HG02981 (cell line): ENCODE results near the gene JMJD4.

Source experiments
- ATAC-seq: cut with Tn5 transposase; IDR thresholded peaks from one replicate; pipeline ENCODE4 v1.9.1; 2021; ENCODE audit warnings: mild to moderate bottlenecking, moderate library complexity; ENCODE audit not compliant: unreplicated experiment

JMJD4 gene

DNA sequence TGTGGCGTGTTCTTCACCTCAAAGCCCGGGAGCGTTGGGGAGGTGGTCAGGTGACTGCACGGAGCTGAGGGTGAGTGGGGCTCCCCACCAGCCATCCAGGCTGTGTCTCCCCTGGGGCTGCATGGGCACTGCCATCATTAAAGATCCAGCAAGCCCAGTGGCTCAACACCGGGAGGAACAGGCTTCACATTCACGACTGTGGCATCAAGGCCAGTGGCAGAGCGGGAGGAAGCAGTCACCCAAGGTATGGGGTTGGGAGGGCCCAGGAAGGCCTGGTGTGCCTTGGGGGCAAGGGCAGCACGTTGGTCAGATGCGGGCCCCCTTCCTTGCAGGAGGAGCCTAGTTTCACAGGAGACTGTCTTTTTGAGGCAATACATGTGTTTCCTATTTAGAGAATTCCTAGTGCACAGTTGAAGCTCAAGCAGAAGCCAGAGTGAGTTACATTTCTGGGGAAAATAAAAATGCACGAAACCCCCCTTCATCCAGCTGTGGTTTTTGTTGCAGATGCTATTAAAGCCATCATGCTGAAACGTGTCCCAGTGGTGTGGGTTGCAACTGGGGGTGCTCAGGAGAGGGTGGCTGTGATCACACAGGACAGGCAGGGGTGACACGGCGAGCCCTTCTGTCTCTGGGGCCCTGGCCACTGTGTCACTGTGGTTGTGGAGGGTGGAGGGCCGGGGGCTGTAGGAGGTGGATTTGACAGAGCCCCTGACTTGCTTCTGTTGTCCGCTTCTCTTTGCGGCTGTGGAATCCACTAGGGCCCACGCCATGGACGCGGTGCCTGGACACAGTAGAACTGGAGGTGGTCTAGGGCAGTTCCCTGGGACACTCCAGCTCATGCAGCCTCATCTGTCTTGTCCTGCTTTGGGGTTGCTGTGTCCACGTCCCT is 34.2 kb upstream of the JMJD4 start:
- no peak for ATAC-seq

DNA sequence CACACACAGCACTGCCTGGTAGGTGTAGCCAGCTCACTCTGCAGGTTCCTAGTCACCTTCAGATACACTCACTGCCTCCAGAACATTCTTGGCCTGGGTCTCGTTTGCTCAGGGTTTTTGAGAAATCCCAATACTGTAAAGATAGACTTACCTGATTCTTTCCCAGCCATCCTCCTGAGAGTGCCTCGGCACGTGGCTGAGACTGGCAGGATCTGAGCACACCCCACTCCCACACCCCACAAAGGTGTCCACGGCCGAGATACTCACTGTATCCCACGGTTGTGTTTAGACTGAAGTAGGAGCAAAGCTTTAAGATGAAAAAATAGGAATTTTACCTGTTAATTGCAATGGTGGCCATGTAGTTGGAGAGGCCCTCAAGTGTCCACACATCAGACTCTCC is 33.5 kb upstream of the JMJD4 start:
- ATAC-seq, result no peak

DNA sequence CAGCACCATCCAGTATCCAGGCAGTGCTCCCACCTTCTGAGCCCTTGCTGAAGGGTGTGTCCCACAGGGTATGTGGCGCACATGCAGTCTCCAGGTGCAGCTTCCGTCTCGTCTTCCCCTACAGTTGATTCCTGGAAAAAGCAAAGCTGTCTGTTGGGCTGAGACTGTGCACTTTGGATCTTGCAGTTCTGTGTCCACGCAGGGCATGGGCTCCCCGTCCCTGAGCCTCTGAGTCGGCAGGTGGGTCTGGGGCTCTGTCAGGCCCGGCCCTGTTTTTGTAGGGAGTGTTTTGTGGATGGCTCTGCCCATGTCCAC is 33.0 kb upstream of the JMJD4 start:
- ATAC-seq, result no peak

DNA sequence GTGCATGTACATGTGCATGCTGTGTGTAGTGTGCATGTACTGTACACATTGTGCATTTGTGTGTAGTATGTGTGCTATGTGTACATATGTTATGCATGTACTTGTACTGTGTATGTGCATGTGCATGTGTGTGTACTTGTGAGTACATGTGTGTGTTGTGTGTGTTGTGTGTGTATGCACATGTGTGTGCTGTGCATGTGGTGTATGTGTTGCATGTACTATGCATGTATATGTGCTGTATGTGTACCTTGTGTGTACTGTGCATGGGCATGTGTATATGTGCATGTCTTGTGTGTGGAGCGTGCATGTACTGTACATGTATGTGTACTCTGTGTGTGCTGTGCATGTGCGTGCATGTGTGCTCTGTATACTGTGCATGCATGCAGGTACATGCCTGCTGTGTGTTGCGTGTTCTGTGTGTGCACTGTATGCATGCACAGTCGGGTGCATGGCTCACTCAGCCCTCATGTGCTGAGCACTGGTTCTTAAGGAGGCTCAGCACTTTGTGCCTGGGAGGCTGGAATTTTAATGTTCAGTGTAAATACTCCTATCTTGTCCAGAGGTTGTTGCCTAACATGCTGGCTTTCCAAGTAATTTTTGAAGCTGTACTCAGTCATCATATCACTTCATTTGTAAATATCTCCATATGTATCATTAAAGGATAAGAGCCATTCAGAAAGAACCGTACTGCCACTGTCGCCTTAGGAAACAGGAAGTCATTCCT is 32.5 kb upstream of the JMJD4 start:
- ATAC-seq, result no peak

DNA sequence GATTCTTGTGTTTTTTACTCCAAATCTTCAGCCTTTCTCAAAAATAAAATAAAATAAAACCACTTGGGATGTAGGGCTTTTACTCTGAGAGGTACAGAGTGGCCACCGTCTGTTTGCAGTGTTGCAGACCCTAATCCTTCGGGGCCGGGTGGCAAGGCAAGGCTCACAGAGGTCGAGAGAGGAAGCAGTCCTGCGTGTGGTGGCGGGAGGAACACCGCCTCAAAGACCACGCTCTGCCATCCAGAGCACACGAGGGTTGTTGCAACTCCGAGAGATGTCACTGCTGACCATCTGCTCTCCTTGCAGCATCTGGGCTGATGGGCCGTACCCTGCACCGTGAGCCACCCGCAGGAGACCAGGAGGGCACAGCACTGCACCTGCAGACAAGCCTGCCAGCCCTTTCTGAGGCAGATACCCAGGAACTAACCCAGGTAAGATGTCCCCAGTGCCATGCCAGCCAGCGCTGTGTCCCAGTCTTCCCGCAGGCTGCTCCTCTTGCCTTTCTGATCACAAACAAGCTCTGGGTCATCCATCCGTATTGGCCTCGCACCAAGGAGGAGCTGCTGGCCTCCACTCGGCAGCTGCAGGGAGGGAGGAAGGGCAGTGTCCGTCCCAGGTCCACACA is 31.7 kb upstream of the JMJD4 start:
- ATAC-seq, result no peak

DNA sequence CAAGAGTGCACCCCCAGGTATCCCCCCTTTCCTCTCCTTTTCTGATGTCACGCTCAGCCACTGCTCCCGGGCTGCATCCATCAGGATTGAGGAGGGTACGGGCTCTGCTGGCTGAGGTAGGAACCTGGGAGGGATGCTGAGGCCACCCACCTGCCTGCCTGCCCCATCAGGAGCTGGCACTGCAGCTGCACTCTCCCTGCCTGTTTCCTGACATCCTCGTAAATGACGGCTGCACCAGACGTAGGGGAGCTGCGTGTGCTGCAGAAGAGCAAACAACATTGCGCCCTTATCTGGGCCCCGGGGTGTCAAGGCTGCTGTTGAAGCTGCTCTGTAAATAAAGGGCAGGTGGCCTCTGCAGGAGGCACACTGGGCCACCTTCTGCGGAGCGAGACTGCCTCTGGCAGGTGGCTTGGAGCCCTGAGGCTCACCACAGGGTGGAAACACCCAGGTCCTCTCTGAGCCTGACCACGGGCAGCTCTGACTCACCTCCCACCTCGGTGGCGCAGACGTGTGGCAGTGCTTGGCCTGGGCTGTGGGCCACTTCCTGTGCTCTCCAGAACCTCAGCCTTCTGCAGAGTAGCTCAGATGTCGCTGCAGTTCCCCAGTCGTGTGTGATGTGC is 31.0 kb upstream of the JMJD4 start:
- peak; percentile 47 for ATAC-seq

DNA sequence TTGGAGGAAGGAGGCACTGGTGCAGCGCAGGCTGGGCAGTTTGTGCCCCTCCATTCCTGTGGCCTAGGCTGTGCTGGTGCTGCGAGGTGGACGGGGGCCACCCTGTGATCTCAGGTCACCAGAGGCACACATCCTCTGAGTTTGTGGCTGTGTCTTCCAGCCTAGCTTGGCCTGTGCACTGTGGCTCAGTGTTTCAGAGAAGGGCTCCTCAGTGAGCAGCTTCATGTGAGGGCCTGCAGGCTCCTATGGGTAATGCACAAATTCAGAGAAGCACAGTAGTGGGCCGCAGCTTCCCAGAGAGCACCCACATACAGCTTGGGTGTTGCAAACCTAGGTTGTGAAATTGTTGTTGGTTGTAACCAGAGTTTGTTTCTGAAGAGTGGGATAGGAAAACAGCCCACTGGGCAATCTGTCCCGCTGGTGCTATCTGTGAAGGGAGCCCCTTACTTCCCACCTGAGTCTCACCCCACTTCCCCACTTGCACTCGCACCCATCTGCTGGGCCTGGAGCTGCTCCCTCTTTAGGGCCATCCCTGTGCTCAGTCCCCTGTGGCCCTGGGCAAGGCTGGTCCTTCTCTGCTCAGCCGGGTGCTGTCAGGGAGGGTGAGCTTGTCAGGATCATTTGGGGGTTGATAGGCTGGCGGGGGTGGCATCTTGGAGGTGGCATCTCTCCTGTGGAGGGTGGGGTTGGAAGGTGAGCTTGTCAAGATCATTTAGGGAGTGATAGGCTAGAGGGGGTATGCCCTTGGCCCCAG is 30.3 kb upstream of the JMJD4 start:
- ATAC-seq, result no peak

DNA sequence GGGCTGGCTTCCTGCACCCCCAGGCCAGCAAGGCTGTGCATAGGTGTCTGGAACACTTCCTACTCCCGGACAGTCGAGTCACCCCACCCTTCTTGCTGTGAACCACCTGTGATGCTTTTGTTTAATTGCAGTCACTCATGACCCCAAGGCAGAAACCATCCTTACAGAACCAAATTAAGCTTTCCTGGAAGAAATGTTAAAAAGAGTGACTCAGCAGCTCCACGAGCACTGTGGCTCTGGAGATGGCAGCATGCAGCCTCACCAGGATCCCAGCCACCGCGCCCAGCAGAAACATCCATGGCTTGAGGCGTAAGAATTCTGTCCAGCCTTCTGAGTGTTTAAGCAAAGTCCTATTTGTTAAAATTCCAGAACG is 28.9 kb upstream of the JMJD4 start:
- ATAC-seq, result no peak

DNA sequence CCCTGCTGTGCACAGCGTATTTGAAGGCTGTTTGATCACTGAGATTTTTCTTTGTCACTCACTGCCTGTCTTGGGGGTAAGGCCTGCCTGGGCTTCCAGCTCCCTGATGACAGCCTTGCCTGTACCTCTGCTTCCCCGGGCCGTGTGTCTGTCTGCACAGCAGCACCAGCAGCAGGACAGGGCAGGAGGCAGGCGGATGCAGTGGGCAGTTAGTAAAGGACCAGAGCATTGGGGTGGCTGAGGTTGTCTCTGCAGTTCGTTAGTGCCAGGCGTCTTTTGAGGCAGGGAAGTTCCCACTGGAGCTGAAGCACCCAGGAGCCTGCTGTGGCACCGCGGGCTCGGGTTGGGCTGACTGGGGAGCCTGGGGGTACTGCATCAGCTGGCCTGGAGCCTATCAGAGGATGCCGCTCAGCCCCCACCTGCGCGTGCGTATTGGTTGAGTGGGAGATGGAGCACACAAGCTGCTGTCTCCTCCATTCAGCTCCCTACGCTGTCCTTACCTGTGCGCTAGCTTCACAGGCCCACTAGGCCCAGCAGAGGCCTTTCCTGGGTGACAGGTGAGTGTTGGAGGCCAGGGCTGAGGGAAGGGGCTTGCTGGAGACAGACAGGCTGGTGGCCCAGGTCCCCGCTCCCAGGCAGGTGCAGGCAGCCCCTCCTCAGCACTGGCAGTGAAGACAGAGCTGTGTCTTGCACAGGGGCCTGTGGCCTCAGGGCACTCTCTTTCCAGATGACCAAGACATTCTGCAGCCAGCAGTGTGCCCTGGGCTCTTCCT is 28.3 kb upstream of the JMJD4 start:
- no peak for ATAC-seq

DNA sequence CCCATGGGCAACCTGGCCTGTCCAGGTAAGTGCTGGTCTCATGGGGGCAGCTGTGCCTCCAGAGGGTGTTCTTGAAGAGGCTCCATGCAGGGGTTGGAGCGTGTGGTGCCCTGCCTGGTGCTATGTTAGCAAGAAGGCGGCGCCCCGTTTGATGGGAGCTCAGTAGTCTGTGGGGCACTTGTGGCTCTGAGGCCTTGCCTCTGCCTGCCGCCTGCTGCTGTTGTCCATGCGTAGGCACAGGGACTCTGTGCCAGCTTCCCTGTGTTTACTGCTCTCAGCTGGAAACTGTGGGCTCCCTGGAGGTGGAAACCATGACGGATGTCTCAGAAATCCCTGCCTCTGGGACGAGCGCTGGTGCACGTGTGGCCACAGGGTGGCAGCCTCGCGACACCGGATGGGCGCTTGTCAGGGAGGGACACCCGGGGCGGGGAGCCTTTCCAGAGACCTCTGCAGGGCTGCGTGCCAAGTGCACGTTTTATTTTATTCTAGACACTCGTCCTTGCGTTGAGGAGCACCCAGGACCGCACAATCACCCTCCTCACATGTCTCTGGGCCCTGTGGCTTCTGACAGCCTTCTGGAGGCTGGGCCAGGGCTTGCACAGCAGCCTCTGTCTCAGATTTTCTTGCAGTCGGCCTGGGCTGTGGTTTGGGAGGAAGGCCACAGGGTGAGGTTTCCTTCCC is 27.3 kb upstream of the JMJD4 start:
- peak; percentile 85 for ATAC-seq

DNA sequence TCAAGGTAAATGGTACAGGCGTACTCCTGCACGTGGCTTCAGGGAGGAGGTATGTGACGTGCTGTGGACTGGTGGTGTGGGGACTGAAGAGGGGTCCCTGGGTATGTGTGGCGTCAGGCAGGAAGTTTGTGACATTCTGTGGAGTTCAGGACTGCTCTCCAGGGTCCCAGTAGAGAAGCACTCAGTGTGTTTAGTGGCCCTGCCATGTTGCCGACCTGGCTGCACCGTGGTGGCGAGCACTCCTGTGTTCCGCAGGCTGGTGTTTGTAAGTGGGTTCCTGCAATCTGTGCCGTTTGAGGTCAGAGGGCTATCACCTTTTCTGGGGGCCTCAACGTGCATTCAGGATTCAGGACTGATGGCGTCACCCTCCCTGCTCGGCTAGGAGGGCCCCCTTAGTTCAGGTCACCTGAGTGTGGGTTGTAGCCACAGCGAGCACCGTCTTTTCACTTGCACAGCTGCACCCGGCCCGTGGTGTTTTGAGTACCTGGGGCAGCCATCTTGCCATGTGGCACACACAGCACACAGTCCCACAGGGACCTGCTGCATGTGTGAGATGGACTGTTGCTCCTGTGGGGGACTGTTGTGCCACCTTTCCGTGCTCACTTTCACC is 26.6 kb upstream of the JMJD4 start:
- ATAC-seq, result no peak

DNA sequence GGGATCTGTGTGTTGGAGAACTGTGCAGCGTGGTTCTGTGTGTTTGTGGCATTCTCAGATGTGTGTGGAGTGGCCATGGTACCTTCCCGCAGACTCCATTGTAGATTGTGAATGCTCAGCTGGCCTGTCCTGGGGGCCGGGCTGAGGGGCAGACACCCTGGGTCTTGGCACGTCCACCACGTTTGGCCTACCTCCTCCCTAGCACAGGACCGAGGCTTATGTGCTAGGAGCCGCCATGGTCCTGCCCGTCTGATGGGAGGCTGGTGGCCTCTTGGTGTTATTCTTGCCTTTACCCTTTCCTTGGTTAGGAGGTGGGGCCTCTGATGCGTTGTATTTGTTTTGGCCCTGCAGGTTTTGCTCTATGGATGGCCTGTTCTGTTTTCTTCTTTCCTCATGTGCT is 25.3 kb upstream of the JMJD4 start:
- no peak for ATAC-seq

DNA sequence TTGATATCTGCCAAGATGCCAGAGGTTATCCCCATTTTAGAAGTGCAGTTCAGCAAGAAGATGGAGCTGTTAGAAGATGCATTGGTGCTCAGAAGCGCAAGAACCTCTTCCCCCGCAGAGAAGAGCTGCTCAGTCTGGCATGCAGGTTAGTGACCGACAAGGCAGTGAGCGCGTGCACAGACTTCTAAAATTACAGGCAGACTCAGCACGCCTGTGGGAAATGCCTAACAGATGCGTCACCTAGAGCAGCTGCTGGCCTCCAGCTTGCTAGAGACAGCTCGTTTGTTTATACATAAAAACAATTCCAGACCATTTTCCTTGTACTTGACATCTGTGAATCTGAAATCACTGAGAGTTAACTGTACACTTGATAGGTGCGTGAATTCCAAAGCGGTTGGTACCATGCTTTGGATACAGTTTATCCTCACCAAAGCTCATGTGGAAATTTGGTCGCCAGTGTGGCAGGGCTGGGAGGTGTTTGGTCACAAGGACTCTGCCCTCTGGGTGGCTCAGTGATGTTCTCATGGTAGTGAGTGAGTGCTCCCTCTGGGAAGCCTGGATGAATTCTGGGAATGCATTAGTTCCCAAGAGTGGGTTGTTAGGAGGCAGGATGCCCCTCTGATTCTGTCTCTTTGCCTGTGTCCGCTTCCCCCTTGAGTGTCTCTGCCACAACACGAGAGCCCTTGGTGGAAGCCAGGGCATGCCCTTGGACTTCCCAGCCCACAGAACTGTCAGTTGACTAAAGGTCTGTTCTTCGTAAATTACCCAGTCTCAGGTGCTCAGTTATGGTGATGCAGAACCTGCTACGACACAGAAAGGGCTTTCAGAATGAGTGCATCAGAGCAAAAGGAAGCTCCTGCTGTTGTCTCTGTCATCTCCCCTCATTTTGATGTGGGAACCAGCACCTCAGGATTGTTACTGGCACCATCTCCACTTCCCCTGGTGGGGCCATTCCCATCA is 24.5 kb upstream of the JMJD4 start:
- no peak for ATAC-seq

DNA sequence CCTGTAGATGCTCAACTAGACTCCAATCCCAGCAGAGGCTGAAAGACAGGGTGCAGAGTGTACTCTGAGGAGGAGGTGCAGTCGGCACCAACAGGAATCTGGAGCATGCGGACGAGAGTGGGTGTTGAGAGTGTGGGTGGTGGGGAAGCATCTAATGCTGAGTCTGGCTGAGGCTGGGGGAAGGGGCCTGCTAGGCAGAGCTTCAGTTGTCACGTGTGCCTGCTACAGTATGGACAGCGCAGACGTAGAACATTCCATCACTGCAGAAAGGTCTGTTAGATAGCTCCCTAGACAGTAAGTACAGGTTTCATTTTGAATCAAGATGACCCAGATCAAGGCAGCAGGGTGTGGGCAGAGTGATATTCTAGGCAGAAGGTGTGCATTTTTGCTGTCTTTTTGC is 23.3 kb upstream of the JMJD4 start:
- ATAC-seq, result no peak

DNA sequence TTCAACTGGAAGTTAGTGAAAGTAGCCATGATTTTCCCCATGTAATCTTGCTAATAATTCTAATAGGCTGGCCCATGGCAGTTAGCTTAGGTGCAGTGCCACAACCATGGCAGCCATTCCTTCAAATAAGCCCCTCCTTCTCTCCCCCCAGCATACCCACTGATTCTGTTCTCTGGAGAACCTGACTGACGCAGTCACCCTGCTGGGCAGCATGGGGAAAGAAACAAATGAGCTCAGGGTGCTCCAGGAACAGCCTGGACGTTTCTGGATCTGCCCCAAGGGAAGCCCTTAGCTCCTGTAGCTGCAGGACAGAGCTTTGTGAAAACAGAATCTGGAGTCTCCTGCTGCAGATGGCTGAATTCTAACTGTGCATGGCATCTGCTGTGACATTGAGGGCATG is 22.7 kb upstream of the JMJD4 start:
- ATAC-seq, result no peak

DNA sequence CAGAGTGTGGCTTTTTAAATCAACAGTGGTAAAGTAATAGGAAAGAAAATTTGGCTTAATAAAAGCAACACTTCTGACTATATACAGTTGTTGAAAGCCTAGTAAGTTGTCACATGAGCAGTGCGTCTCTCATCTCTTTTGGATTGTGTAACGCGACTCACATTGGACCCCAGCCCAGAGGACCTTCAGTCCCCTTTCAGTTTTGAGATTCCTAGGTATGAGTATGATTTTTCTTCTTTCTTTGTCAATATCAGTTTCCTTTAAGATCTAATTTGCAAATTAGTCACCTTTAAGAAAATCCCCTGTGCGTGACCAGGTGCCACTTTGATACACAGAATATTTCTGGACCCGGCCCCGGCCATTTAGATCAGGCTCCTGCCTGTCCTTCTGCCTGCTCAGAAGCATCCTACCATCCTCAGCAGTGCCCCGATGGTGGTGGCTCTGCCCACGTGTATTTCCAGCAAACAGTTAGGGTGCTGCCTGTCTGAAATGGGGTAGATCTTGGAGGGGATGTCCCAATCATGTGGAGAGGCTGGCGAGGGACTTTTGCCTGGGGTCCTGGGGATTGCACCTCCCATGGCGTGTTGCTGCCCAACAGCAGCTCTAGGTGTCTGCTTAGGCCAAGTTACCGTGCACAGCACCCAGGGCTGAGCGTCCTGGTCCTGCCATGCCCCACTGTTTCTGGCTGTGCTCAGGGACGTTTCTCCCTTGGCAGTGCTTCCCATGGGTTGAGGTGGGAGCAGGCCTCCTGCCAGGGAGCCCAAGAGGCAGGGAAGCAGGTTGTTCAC is 21.3 kb upstream of the JMJD4 start:
- no peak for ATAC-seq

DNA sequence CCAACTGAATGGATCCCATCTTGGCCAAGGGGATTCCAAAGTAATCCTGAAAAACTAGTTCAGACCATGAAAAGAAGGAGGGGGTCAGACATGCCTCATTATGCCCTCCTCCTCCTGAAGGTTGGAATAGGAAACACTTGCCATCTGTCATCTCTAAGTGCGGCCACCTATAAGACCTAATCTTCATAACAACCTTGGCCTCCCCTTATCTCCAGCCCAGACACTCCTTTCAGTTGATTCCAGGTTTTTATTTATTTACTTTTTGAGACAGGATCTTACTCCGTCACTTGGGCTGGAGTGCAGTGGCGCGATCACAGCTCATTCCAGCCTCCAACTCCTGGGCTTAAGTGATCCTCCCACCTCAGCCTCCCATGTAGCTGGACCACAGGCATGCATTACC is 19.9 kb upstream of the JMJD4 start:
- ATAC-seq, result no peak
